ENCODE measurements around the gene TTLL11. TPM values are rescaled to one million over a fixed set of nuclear protein-coding genes. Genes with fewer than 3 reads are reported as not detected.

Gene TTLL11
- total RNA-seq, 4 donors from 2014 or later = 9.8 to 18.6 (median 15.6) TPM

DNA sequence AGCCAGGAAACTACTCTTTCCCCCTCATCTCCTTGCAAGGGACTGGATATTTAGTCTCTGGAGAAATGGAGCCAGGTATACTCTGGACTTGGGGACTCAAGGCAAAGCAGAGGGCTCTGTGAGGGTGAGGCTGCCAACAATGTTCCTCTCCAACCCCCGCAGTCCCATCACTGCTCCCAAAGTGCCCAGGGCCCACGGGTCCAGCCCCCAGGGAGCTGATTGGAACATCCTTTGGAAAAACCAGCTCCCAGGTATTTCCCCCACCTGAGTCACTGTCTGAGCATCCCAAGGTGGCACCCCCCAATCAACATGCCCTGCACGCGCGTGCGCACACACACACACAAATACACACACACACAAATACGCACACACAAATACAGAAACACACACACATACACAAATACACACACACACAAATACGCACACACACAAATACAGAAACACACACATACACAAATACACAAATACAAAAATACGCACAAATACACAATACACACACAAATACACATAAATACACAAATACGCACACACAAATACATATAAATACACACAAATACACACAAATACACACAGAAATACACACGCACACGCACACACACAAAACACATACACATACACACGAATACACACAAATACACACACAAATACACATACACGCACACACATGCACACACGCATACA, 304.3 kb downstream of the TTLL11 start:
- WGBS, 2 donors = 85 to 92% methylated on average over 14 to 15 of the region's 15 CpGs
- DNase-seq (ENCODE audit: low spot score in 2 of 2) = no peak
- H3K4me1 ChIP-seq = peaks cover 0 to 12% (median 0%) of the 10 kb centered on the region in 4 donors
- peaks cover 0 to 31% (median 0%) of the 10 kb centered on the region in 3 donors for H3K36me3 ChIP-seq
- H3K27ac ChIP-seq = no peak overlapping the region
- no peaks in the 10 kb centered on the region for H3K9me3 ChIP-seq
- no peaks in the 10 kb centered on the region for H3K27me3 ChIP-seq
- TF ChIP-seq POLR2A (IDR thresholded peaks at IDR 0.05) (no peak), EP300 (IDR thresholded peaks at IDR 0.05) (no peak)
- TF ChIP-seq, protein P1, sequence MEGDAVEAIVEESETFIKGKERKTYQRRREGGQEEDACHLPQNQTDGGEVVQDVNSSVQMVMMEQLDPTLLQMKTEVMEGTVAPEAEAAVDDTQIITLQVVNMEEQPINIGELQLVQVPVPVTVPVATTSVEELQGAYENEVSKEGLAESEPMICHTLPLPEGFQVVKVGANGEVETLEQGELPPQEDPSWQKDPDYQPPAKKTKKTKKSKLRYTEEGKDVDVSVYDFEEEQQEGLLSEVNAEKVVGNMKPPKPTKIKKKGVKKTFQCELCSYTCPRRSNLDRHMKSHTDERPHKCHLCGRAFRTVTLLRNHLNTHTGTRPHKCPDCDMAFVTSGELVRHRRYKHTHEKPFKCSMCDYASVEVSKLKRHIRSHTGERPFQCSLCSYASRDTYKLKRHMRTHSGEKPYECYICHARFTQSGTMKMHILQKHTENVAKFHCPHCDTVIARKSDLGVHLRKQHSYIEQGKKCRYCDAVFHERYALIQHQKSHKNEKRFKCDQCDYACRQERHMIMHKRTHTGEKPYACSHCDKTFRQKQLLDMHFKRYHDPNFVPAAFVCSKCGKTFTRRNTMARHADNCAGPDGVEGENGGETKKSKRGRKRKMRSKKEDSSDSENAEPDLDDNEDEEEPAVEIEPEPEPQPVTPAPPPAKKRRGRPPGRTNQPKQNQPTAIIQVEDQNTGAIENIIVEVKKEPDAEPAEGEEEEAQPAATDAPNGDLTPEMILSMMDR (IDR thresholded peaks at IDR 0.05) = no peak
- H3K4me3 ChIP-seq = no peak overlapping the region

DNA sequence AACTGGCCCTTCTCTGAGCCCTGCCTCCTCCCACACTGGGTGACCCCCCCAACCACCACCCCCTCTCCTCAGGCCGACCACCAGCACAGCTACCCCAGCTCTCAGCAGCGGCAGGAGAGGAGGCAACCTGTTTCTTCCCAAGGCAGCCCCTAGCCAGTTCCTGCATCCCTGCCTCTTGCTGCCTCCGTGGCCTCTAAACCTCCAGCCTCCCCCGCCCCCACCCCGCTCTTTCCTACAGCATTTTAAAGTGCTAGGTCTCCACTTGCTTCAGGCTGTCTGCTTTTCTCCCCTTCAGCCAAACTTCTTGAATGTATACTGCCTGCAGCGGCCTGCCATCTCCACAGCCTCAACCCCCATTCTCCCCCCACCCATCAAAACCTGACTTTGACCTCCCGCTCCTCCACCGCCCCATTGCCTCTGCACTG, 306.1 kb downstream of the TTLL11 start:
- Histone ChIP-seq H3K9me3 (no peaks in the 10 kb centered on the region), H3K4me1 (peaks cover 0 to 23% (median 0%) of the 10 kb centered on the region in 4 donors), H3K36me3 (peaks cover 0 to 49% (median 5%) of the 10 kb centered on the region in 3 donors), H3K27me3 (no peaks in the 10 kb centered on the region), H3K4me3 (no peak overlapping the region), H3K27ac (no peak overlapping the region)
- 75 to 78% methylated on average over 8 of the region's 8 CpGs for WGBS, 2 donors
- TF ChIP-seq POLR2A (IDR thresholded peaks at IDR 0.05) (no peak), EP300 (IDR thresholded peaks at IDR 0.05) (no peak)
- TF ChIP-seq, protein P1 (IDR thresholded peaks at IDR 0.05) = no peak
- no peak for DNase-seq (ENCODE audit: low spot score in 2 of 2)

DNA sequence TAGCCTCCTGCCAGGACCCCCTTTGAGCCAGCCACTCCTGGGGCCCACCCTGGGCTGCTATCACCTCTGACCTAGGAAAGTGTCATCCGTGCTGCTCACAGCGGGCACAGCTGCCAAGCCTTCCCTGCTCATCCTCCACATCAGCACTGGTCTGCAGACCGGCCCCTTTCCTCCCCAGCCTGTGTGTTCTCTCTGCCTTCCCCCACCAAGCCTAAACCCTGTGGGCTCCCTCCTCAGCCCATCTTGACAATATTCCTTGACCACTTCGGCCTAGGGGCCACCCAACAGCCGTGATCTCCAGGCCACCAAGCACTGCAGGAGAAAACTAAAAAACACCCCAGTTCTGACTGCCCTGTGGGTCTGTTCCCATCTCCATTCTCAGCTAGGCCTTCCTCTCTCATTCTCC, 306.6 kb downstream of the TTLL11 start:
- H3K4me1 ChIP-seq = peaks cover 0 to 23% (median 0%) of the 10 kb centered on the region in 4 donors
- peaks cover 0 to 54% (median 5%) of the 10 kb centered on the region in 3 donors for H3K36me3 ChIP-seq
- no peaks in the 10 kb centered on the region for H3K9me3 ChIP-seq
- WGBS, 2 donors = 85 to 88% methylated on average over 5 of the region's 5 CpGs
- TF ChIP-seq POLR2A (IDR thresholded peaks at IDR 0.05) (no peak), EP300 (IDR thresholded peaks at IDR 0.05) (no peak)
- TF ChIP-seq, protein P1 (IDR thresholded peaks at IDR 0.05) = no peak
- H3K4me3 ChIP-seq = no peak overlapping the region
- DNase-seq (ENCODE audit: low spot score in 2 of 2) = no peak
- H3K27ac ChIP-seq = no peak overlapping the region
- H3K27me3 ChIP-seq = no peaks in the 10 kb centered on the region

DNA sequence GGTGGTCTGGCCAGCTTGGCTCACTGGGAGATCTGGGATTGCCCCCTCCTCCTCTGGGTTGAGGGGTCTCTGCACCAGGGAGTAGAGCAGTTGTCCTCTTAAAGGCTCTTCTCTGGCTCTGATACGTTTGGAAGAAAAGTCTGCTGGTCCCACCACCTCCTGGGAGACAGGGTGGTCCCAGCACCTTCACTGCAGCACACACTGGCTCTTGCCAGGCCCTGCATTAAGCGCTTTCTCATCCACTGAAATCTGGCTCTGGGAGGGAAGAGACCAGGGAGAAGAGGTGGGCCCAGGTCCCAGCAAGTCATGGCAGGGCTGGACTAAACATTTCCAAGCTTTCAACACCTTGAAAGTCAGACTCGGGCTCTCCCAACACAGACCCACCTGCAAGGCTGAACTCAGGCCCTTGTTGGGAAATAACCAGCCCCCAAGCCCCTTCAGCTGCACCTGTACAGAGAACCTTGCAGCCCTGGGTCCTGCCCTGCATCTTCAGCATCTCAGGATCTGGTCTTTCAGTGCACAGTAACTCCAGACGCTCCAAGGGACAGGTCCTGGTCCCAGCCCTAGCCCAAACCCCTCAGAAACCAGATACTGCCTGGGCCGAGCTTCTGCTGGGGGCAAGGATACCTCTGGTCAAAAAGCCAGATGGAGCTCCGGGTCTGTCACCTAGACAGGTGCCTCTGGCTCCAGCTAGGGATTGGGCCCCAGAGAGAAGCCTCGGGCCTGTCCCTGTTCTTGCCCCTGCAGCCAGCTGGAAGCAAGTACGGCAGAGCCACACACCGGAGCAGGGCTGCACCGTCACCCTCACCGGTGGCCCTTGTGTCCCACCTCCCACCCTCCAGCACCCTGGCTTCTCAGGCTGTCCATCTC, 307.2 kb downstream of the TTLL11 start:
- no peaks in the 10 kb centered on the region for H3K27me3 ChIP-seq
- peaks cover 0 to 60% (median 5%) of the 10 kb centered on the region in 3 donors for H3K36me3 ChIP-seq
- H3K4me3 ChIP-seq = no peak overlapping the region
- peak overlapping the region in 1 of 4 donors; percentile 67 for H3K27ac ChIP-seq
- H3K9me3 ChIP-seq = no peaks in the 10 kb centered on the region
- DNase-seq (ENCODE audit: low spot score in 2 of 2) = no peak
- H3K4me1 ChIP-seq = peaks cover 0 to 23% (median 0%) of the 10 kb centered on the region in 4 donors
- TF ChIP-seq POLR2A (IDR thresholded peaks at IDR 0.05) = no peak
- TF ChIP-seq, protein P1 (IDR thresholded peaks at IDR 0.05) = no peak
- TF ChIP-seq EP300 (IDR thresholded peaks at IDR 0.05) = no peak
- 82 to 86% methylated on average over 11 of the region's 11 CpGs for WGBS, 2 donors

Data from tibial nerve (tissue), 4 donors.